H1 (cell line): ENCODE results near the gene SLC37A2.

ENCODE experiments used
- CTCF ChIP-seq, 3 experiments: IDR thresholded peaks; 1 replicate in 2 of 3; 2 replicates in 1 of 3; pipeline versions ENCODE4 v1.5.1 to v1.6.1; 2011; ENCODE audit warnings: low read length in 3 of 3, mild to moderate bottlenecking in 3 of 3, inconsistent platforms in 2 of 3, low read depth in 1 of 3, moderate library complexity in 1 of 3; ENCODE audit not compliant: insufficient read depth in 1 of 3; ENCODE audit errors: control extremely low read depth in 1 of 3
- TAF1 ChIP-seq: IDR thresholded peaks from 2 replicates; pipeline ENCODE4 v1.6.1; 2011; ENCODE audit warnings: mild to moderate bottlenecking, low read depth, low read length

GRCh38 chr11:125069796-125070195 is 6.7 kb downstream of the SLC37A2 start:
- TF ChIP-seq CTCF (IDR thresholded peaks at IDR 0.05; ENCODE audit: control extremely low read depth in 1 of 3, insufficient read depth in 1 of 3, low read depth in 1 of 3, low read length in 3 of 3) (no peak), TAF1 (no peak)
